Subcutaneous abdominal adipose tissue (tissue), 5 donors: ENCODE results near the gene ICAM1.

Experiments
- H3K27ac ChIP-seq: one replicate; pipeline ENCODE4 v1.7.0; 2013; ENCODE audit warnings: low read depth, mild to moderate bottlenecking, inconsistent platforms, low read length, moderate library complexity
- H3K27me3 ChIP-seq, 5 donors: one replicate each; pipeline ENCODE4 v1.7.0; 2013; ENCODE audit warnings: low read length in 5 of 5, inconsistent platforms in 1 of 5; ENCODE audit not compliant: control insufficient read depth in 5 of 5, insufficient read depth in 4 of 5
- H3K36me3 ChIP-seq, 5 donors: one replicate each; pipeline ENCODE4 v1.7.0; 2013; ENCODE audit warnings: low read length in 5 of 5; ENCODE audit not compliant: control insufficient read depth in 5 of 5, insufficient read depth in 5 of 5
- H3K4me1 ChIP-seq, 5 donors: one replicate each; pipeline ENCODE4 v1.7.0; 2013; ENCODE audit warnings: low read length in 5 of 5, mild to moderate bottlenecking in 3 of 5, moderate library complexity in 1 of 5; ENCODE audit not compliant: control insufficient read depth in 5 of 5, insufficient read depth in 5 of 5
- H3K4me3 ChIP-seq, 5 donors: one replicate each; pipeline ENCODE4 v1.7.0; 2013; ENCODE audit warnings: low read length in 5 of 5, low read depth in 1 of 5
- H3K9ac ChIP-seq, 5 donors: one replicate each; pipeline ENCODE4 v1.7.0; 2013; ENCODE audit warnings: low read length in 5 of 5, mild to moderate bottlenecking in 4 of 5, moderate library complexity in 3 of 5
- H3K9me3 ChIP-seq, 5 donors: one replicate each; pipeline ENCODE4 v1.7.0; 2013; ENCODE audit warnings: low read length in 5 of 5; ENCODE audit not compliant: control insufficient read depth in 5 of 5
- donor health status: healthy.
- donor health status: healthy.
- donor health status: healthy.
- donor health status: healthy.
- donor health status: healthy.

ICAM1 gene

DNA sequence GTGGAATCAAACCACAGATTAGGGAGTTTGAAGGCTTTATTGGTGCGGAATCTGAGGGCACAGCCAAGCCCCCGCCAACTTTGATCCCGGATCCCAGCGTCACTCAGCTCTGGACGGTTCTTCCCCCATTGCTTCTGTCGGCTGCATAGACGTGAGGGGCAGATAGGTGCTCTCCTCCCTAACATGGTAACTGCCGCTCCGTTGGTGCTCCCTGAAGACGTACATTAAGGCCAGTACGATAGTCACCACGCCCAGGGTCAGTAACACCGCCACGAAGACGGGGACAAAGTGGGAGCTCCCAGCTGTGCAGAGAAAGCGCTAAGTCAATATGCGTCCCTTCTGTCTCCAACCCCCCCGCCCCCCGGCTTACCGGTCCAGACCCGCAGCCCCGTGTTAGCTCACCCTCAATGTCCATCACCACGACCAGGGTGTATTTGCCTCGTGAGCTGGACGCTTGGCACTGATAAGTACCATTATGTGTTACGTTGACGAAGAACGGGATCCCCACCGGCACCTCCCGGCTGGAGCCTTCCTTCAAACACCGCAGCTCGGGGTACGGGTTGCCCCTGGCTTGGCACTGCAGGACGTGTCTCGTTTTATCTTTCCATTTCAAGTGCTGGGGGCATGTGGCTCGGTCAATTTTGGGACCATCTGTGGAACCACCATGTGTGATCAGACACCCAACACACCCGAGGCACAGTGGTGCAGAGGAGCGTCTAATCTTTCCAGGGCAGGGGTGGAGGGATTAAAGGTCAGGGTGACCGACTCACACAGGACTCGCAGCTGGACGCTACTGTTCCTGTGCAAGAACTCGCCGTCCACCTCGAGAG is 63.1 kb downstream of the ICAM1 start:
- Histone ChIP-seq H3K9ac (peak overlapping the region in 4 of 5 donors; percentile 14 to 75 (median 40)), H3K27me3 (no peaks in the 10 kb centered on the region), H3K36me3 (peaks cover 0 to 16% (median 13%) of the 10 kb centered on the region in 5 donors), H3K4me1 (peaks cover 5 to 39% (median 30%) of the 10 kb centered on the region in 5 donors), H3K4me3 (peak overlapping the region; percentile 63 to 91 (median 85)), H3K9me3 (no peaks in the 10 kb centered on the region), H3K27ac (peak overlapping the region; percentile 86)

DNA sequence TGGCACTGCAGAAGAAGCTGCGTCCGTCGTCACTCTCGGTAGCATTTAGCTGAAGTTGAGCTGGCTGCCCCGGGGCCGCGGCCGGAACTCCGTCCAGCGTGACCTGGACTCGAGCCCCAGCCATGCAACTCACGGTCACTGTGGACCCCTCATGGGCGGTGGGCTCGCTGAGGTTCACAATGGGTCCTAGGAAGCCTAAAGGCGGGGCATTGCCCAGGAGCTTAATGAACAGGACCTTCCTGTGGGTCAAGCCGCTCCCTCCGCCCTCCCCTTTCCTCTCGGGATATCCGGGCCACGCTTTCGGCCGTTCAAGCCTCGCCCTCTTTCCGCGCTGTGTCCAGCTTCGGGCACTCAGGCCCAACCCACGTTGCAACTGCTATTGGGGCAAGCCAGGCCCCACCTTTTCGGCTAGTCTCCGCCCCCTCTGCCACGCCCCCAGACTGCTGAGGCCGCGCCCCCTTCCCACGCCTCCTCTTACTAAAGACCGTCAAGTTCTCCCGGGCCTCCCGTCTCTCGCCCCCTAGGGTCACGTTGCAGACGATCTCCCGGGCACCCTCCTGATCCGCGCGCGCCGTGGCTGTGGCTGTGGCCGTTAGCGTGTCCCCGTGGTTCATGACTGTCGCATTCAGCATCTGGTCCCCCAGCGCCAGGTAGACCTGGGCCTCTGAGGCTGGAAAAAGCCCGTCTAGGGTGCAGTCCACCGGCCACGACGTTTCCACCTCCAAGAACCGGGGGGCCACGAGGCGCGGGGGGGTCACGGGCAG is 63.9 kb downstream of the ICAM1 start:
- Histone ChIP-seq H3K27me3 (no peaks in the 10 kb centered on the region), H3K4me1 (peaks cover 5 to 45% (median 37%) of the 10 kb centered on the region in 5 donors), H3K27ac (peak overlapping the region; percentile 86), H3K4me3 (peak overlapping the region; percentile 63 to 91 (median 85)), H3K9ac (peak overlapping the region in 4 of 5 donors; percentile 14 to 75 (median 36)), H3K9me3 (no peaks in the 10 kb centered on the region), H3K36me3 (peaks cover 0 to 8% (median 6%) of the 10 kb centered on the region in 5 donors)

DNA sequence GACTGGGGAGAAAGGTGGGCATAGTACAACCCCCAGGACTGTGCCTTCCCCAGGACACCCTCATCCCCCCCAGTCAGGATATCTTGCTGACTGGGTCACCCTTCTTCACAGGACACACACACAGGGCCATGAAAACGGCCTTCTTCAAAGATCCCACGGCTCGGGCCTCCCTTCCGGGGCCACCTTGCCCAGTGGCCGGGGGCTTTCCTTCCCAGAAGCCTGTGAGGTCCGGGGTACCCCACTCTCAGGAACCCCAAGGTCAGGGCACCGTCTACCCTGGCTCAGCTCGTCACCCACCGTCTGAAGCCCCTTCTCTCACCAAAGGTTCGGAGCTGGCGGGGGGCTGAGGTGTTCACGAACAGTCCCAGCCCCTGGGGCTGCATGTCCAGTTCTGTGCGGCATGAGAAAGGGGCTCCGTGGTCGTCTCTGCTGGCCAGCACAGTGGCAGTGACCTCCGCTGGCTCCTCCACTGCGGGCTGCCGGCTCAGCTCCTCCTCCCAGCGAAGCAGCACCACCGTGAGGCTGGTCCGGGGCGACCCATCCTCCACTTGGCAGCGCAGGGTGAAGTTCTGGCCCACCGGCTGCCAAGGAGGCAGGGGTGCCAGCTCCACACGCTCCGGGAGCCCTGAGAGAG is 64.5 kb downstream of the ICAM1 start:
- H3K27ac ChIP-seq, result peak overlapping the region; percentile 86
- no peaks in the 10 kb centered on the region for H3K27me3 ChIP-seq
- peak overlapping the region in 3 of 5 donors; percentile 1 to 26 (median 16) for H3K9ac ChIP-seq
- H3K9me3 ChIP-seq, result no peaks in the 10 kb centered on the region
- peaks cover 5 to 46% (median 37%) of the 10 kb centered on the region in 5 donors for H3K4me1 ChIP-seq
- peaks cover 0 to 1% (median under 1%) of the 10 kb centered on the region in 5 donors for H3K36me3 ChIP-seq
- H3K4me3 ChIP-seq, result peak overlapping the region in 4 of 5 donors; percentile 1 to 87 (median 54)
